GM21529 (cell line): Measurements from ENCODE around the gene EVA1C.
"Not testable (repeated sequence)": the region's sequence is repeated elsewhere in the genome, so short reads cannot be mapped to it uniquely, and the experiment has no call there.

Experiments used
- ATAC-seq: cut with Tn5 transposase; IDR thresholded peaks from one replicate; pipeline ENCODE4 v1.9.1; 2021; ENCODE audit not compliant: unreplicated experiment

The EVA1C gene

GRCh38 chr21:32389337-32390015 lies 23.0 kb upstream of the EVA1C start:
- no peak for ATAC-seq

GRCh38 chr21:32390537-32391224 lies 21.8 kb upstream of the EVA1C start:
- not testable (repeated sequence) for ATAC-seq

GRCh38 chr21:32391755-32392154 lies 20.8 kb upstream of the EVA1C start:
- ATAC-seq = no peak

GRCh38 chr21:32392299-32392879 lies 20.1 kb upstream of the EVA1C start:
- peak; percentile 7 for ATAC-seq

- ATAC-seq = peak; percentile 94
Measured at GRCh38 chr21:32392880-32393676, 19.4 kb upstream of the EVA1C start, which contains the start of gene URB1. TSS of gene URB1 (minus strand) at chr21:32393012. CDS start at chr21:32392910, 102 bp downstream.

GRCh38 chr21:32393677-32394001 lies 18.9 kb upstream of the EVA1C start:
- no peak for ATAC-seq

- no peak for ATAC-seq
Measured at GRCh38 chr21:32403201-32403777, 9.2 kb upstream of the EVA1C start.

GRCh38 chr21:32406405-32406804 lies 6.1 kb upstream of the EVA1C start:
- ATAC-seq = no peak

GRCh38 chr21:32410291-32410690 lies 2.2 kb upstream of the EVA1C start:
- no peak for ATAC-seq

- ATAC-seq = no peak
Measured at GRCh38 chr21:32410916-32411315, 1.6 kb upstream of the EVA1C start.

- no peak for ATAC-seq
Measured at GRCh38 chr21:32411350-32412161, 950 bp upstream of the EVA1C start.

GRCh38 chr21:32413015-32413504 lies 554 bp downstream of the EVA1C start:
- no peak for ATAC-seq

- ATAC-seq = no peak
Measured at GRCh38 chr21:32413697-32414578, 1.4 kb downstream of the EVA1C start.

GRCh38 chr21:32414579-32415358 lies 2.3 kb downstream of the EVA1C start:
- ATAC-seq = no peak

GRCh38 chr21:32415451-32416398 lies 3.2 kb downstream of the EVA1C start:
- ATAC-seq = no peak

GRCh38 chr21:32418146-32418545 lies 5.6 kb downstream of the EVA1C start:
- ATAC-seq = no peak

GRCh38 chr21:32422064-32422463 lies 9.6 kb downstream of the EVA1C start:
- ATAC-seq = no peak
